Heart right ventricle (tissue), 16 donors: ENCODE results near the gene SLC2A10. TPM values are rescaled to one million over a fixed set of nuclear protein-coding genes. Genes with fewer than 3 reads are reported as not detected.

ENCODE experiments used
- ATAC-seq, 8 donors: fragments of 200-7000 bp; cut with Tn5 transposase; one replicate each; pipeline ENCODE4 v1.9.1; 2020; ENCODE audit warnings: mild to moderate bottlenecking in 8 of 8, moderate library complexity in 8 of 8, moderate number of reproducible peaks in 1 of 8
- DNase-seq, 2 donors: peaks; one replicate each; pipeline ENCODE4 v3.0.0-alpha.2; 2020
- H3K27ac ChIP-seq, 10 donors: fragments of 200-600 bp; sonication (generic) in 2 of 10; one replicate each; pipeline versions ENCODE4 v1.5.0 to v1.8.0; 2020 to 2022; ENCODE audit warnings: mild to moderate bottlenecking in 3 of 10
- H3K27me3 ChIP-seq, 7 donors: fragments of 200-600 bp; one replicate each; pipeline ENCODE4 v1.8.0; 2021 to 2022; ENCODE audit warnings: mild to moderate bottlenecking in 2 of 7
- H3K36me3 ChIP-seq, 9 donors: fragments of 200-600 bp; sonication (generic) in 1 of 9; one replicate each; pipeline versions ENCODE4 v1.5.0 to v1.8.0; 2020 to 2022; ENCODE audit warnings: mild to moderate bottlenecking in 2 of 9
- H3K4me1 ChIP-seq, 9 donors: fragments of 200-600 bp; sonication (generic) in 1 of 9; one replicate each; pipeline versions ENCODE4 v1.5.0 to v1.8.0; 2020 to 2022; ENCODE audit warnings: mild to moderate bottlenecking in 4 of 9
- H3K4me3 ChIP-seq, 10 donors: fragments of 200-600 bp; sonication (generic) in 2 of 10; one replicate each; pipeline versions ENCODE4 v1.5.0 to v1.8.0; 2020 to 2022; ENCODE audit warnings: mild to moderate bottlenecking in 7 of 10, moderate library complexity in 2 of 10
- H3K9me3 ChIP-seq, 11 donors: fragments of 200-600 bp in 10 of 11; sonication (generic) in 2 of 11; one replicate each; pipeline versions ENCODE4 v1.5.0 to v1.8.0; 2013 to 2022; ENCODE audit warnings: mild to moderate bottlenecking in 2 of 11, control low read depth in 1 of 11, moderate library complexity in 1 of 11
- WGBS, 2 donors: extraction: QIAGEN DNeasy Blood & Tissue Kit; methylation state at CpG; one replicate each; pipeline ENCODE4 v1.1.7; 2013; ENCODE audit warnings: inconsistent platforms in 1 of 2; 5-methylcytosine and 5-hydroxymethylcytosine counted together
- intact Hi-C, 10 donors: fragments of 100-400 bp; cut with DNase I; formaldehyde crosslinking; loops; one replicate each; pipeline versions ENCODE4 v1.11.1 to v1.14.2; 2022
- polyA plus RNA-seq, 2 donors: library from polyadenylated mRNA; stranded (reverse); fragments of 200-250 nt; gene quantifications; one replicate each; pipeline ENCODE4 v1.2.3, GENCODE V29; 2013
- total RNA-seq, 10 donors: library from RNA; stranded (reverse); fragmentation: NEBNext Ultra II Directional in 3 of 10; extraction: Animal tissue kit (Norgen Biotek cat#: 25700) in 3 of 10; gene quantifications; one replicate each; pipeline versions ENCODE4 v1.2.1 to v1.2.4, GENCODE V29; 2021 to 2023
- TF ChIP-seq, protein P1 (sequence below), 9 donors: fragments of 200-600 bp; sonication (generic) in 2 of 9; IDR thresholded peaks; one replicate each; pipeline versions ENCODE4 v1.5.0 to v1.8.0; 2021 to 2022; ENCODE audit warnings: antibody characterized with exemption in 9 of 9, mild to moderate bottlenecking in 5 of 9, moderate library complexity in 1 of 9
- donor health status: Arrhythmogenic right ventricular cardiomyopathy.
- donor health status: ischemic (EF 13 %, LVEDD 7.1; RV severe dilation, severe dysfunction).
- donor health status: healthy with polysubstance abuse.
- donor health status: DM: no; HTN: yes; CAD: no.
- donor health status: DM: no; HTN: no; CAD: no.
- donor health status: ischemic (EF 25% LVEDD 6.9; RV normal size, moderate dysfunction).
- donor health status: ischemic (EF 25% LVEDD 5.7; RV mildly dilated, moderate dysfunction).
- donor health status: healthy.
- donor health status: DM: yes; HTN: yes; CAD: no.
- donor health status: Ischemic cardiomyopathy.
- donor health status: ischemic (EF 35%, LVEDD 5.7; RV mildly dilated, moderate dysfunction).
- donor health status: nonischemic (EF 11% LVEDD 7.7; RV severe dilation, severe dysfunction).
- donor health status: DM: yes; HTN: yes; CAD: no.
- donor health status: PGD.
- donor health status: ischemic (EF 29% LVEDD 5.4; RV normal size, mild dysfunction).
- donor health status: nonischemic (EF 23%, LVEDD 6.1; RV moderate dilation, normal function).

SLC2A10 gene
- total and polyA plus RNA-seq, 12 donors: 1.1 to 5.2 (median 2.5) TPM

DNA sequence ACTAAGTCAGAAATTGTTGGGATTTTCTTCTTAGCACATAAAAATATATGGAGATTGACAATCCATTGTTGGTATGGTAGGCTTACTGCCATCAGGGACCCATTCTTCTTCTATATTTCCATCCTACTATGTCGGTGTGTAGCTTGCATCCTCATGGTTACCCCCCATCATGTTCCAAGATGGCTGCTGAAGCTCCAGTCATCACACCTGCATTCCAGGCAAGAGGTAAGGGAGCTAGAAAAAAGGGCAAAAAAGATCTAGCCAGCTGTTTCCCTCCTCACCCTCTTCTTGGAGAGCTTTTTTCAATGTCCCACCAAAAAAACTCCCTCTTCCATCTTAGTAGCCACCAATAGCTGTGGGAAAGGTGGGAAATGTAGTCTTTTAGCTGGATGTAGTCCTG is 13.6 kb downstream of the SLC2A10 start:
- ATAC-seq (no peak), DNase-seq (no peak)
- intact Hi-C loops: no loop called here
- 98 to 100% methylated on average over 1 of the region's 1 CpG for WGBS, 2 donors
- peaks cover 0 to 16% (median 0%) of the 10 kb centered on the region in 9 donors for H3K36me3 ChIP-seq
- no peak overlapping the region for H3K4me3 ChIP-seq
- no peaks in the 10 kb centered on the region for H3K4me1 ChIP-seq
- H3K27me3 ChIP-seq: no peaks in the 10 kb centered on the region
- no peak overlapping the region for H3K27ac ChIP-seq
- H3K9me3 ChIP-seq: peaks cover 0 to 27% (median 11%) of the 10 kb centered on the region in 11 donors
- TF ChIP-seq, protein P1, sequence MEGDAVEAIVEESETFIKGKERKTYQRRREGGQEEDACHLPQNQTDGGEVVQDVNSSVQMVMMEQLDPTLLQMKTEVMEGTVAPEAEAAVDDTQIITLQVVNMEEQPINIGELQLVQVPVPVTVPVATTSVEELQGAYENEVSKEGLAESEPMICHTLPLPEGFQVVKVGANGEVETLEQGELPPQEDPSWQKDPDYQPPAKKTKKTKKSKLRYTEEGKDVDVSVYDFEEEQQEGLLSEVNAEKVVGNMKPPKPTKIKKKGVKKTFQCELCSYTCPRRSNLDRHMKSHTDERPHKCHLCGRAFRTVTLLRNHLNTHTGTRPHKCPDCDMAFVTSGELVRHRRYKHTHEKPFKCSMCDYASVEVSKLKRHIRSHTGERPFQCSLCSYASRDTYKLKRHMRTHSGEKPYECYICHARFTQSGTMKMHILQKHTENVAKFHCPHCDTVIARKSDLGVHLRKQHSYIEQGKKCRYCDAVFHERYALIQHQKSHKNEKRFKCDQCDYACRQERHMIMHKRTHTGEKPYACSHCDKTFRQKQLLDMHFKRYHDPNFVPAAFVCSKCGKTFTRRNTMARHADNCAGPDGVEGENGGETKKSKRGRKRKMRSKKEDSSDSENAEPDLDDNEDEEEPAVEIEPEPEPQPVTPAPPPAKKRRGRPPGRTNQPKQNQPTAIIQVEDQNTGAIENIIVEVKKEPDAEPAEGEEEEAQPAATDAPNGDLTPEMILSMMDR (IDR thresholded peaks at IDR 0.05): no peak

DNA sequence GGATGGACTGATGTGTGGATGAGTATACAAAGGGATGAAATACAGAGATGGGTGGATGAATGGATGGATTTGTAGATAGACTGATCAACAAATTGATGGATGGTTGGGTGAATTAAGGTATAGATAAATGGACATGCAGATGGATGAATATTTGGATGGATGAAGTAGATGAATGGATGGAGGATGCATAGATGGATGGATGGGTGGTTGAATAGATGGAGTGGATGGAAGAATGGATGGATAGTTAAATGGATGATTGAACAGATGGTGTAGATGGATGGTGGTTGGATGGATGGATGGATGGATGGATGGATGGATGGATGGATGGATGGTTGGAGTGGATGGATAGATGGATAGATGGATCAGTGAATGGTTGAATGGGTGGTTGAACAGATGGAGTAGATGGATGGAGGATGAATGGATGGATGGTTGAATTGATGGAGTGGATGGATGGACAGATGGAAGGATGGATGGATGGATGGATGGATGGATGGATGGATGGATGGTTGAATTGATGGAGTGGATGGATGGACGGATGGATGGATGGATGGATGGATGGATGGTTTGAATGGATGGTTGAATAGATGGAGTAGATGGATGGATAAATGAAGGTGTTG is 15.0 kb downstream of the SLC2A10 start:
- peaks cover 0 to 16% (median 0%) of the 10 kb centered on the region in 9 donors for H3K36me3 ChIP-seq
- intact Hi-C loops: no loop called here
- 75 to 84% methylated on average over 1 of the region's 1 CpG for WGBS, 2 donors
- peaks cover 0 to 27% (median 11%) of the 10 kb centered on the region in 11 donors for H3K9me3 ChIP-seq
- H3K27me3 ChIP-seq: no peaks in the 10 kb centered on the region
- H3K4me3 ChIP-seq: no peak overlapping the region
- H3K27ac ChIP-seq: no peak overlapping the region
- H3K4me1 ChIP-seq: no peaks in the 10 kb centered on the region
- no peak for ATAC-seq
- TF ChIP-seq, protein P1 (IDR thresholded peaks at IDR 0.05): no peak
- DNase-seq: no peak

DNA sequence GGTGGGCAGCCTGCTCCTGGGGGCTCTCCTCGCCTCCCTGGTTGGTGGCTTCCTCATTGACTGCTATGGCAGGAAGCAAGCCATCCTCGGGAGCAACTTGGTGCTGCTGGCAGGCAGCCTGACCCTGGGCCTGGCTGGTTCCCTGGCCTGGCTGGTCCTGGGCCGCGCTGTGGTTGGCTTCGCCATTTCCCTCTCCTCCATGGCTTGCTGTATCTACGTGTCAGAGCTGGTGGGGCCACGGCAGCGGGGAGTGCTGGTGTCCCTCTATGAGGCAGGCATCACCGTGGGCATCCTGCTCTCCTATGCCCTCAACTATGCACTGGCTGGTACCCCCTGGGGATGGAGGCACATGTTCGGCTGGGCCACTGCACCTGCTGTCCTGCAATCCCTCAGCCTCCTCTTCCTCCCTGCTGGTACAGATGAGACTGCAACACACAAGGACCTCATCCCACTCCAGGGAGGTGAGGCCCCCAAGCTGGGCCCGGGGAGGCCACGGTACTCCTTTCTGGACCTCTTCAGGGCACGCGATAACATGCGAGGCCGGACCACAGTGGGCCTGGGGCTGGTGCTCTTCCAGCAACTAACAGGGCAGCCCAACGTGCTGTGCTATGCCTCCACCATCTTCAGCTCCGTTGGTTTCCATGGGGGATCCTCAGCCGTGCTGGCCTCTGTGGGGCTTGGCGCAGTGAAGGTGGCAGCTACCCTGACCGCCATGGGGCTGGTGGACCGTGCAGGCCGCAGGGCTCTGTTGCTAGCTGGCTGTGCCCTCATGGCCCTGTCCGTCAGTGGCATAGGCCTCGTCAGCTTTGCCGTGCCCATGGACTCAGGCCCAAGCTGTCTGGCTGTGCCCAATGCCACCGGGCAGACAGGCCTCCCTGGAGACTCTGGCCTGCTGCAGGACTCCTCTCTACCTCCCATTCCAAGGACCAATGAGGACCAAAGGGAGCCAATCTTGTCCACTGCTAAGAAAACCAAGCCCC is 16.0 kb downstream of the SLC2A10 start:
- ATAC-seq (no peak), DNase-seq (no peak)
- Histone ChIP-seq H3K4me3 (no peak overlapping the region), H3K4me1 (no peaks in the 10 kb centered on the region), H3K9me3 (peaks cover 0 to 19% (median 8%) of the 10 kb centered on the region in 11 donors), H3K36me3 (peaks cover 0 to 19% (median 0%) of the 10 kb centered on the region in 9 donors), H3K27me3 (no peaks in the 10 kb centered on the region), H3K27ac (no peak overlapping the region)
- 96% methylated on average over 27 of the region's 27 CpGs for WGBS, 2 donors
- intact Hi-C loops: no loop called here
- TF ChIP-seq, protein P1 (IDR thresholded peaks at IDR 0.05): no peak

DNA sequence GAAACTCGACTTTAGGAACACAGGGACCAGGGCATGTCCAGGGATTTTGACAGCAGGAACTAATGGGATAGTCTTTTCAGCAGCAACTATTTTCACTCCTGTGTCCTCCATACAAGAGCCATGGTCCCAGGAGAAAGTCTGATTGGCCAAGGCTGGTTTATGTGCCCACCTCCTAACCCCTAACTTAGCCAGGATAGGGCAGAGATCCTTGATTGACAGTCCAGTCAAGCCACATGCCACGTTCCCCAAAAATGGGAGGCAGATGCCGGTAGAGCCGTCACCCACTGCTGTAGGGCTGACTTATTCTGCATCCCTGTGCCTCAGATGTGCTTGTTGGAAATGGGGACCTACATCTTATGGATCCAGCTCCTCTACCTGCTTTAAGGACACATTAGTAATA is 22.3 kb downstream of the SLC2A10 start:
- no peak overlapping the region for H3K4me3 ChIP-seq
- ATAC-seq (no peak), DNase-seq (no peak)
- WGBS, 2 donors: 78 to 83% methylated on average over 4 of the region's 4 CpGs
- TF ChIP-seq, protein P1 (IDR thresholded peaks at IDR 0.05): no peak
- no peak overlapping the region for H3K27ac ChIP-seq
- intact Hi-C loops: no loop called here
- no peaks in the 10 kb centered on the region for H3K4me1 ChIP-seq
- H3K27me3 ChIP-seq: no peaks in the 10 kb centered on the region
- peaks cover 0 to 19% (median 0%) of the 10 kb centered on the region in 9 donors for H3K36me3 ChIP-seq
- H3K9me3 ChIP-seq: no peaks in the 10 kb centered on the region
